SJSA1 (cell line): Measurements from ENCODE around the gene RBMX. TPM values are rescaled to one million over a fixed set of nuclear protein-coding genes. Genes with fewer than 3 reads are reported as not detected.
A peak's percentile ranks its signal among the peaks of the same experiment; 100 is the strongest.
"Not testable (repeated sequence)": the region's sequence is repeated elsewhere in the genome, so short reads cannot be mapped to it uniquely, and the experiment has no call there.

ENCODE experiments used
- DNase-seq, 2 experiments: peaks; one replicate each; pipeline ENCODE4 v3.0.0-alpha.2; 2015 to 2020; ENCODE audit warnings: low spot score in 2 of 2, low read depth in 1 of 2
- H3K27ac ChIP-seq: fragments of 250-450 bp; sonication (Bioruptor Pico); 2 replicates; pipeline ENCODE4 v1.5.1; 2020; ENCODE audit warnings: mild to moderate bottlenecking, moderate library complexity
- H3K27me3 ChIP-seq: fragments of 250-450 bp; sonication (Bioruptor Pico); replicated peaks from 2 replicates; pipeline ENCODE4 v1.5.1; 2020; ENCODE audit warnings: mild to moderate bottlenecking, moderate library complexity
- H3K36me3 ChIP-seq: fragments of 250-450 bp; sonication (Bioruptor Pico); 2 replicates; pipeline ENCODE4 v1.5.1; 2020; ENCODE audit warnings: mild to moderate bottlenecking
- H3K4me1 ChIP-seq: fragments of 250-450 bp; sonication (Bioruptor Pico); replicated peaks from 2 replicates; pipeline ENCODE4 v1.6.1; 2021; ENCODE audit warnings: mild to moderate bottlenecking
- H3K4me3 ChIP-seq: fragments of 250-450 bp; sonication (Bioruptor Pico); 2 replicates; pipeline ENCODE4 v1.5.1; 2020; ENCODE audit warnings: mild to moderate bottlenecking
- H3K9me3 ChIP-seq: fragments of 250-450 bp; sonication (Bioruptor Pico); replicated peaks from 2 replicates; pipeline ENCODE4 v1.5.1; 2020; ENCODE audit warnings: mild to moderate bottlenecking
- total RNA-seq: library from RNA; depleted of rRNA; stranded (reverse); fragments of >200 nt; shearing (Covaris generic); gene quantifications from 2 replicates; pipeline ENCODE4 v1.2.3, GENCODE V29; 2014; rRNA removed

The RBMX gene
- total RNA-seq: 393 and 472 TPM in 2 replicates

- no peaks in the 10 kb centered on the region for H3K27me3 ChIP-seq
- H3K27ac ChIP-seq: peak within 1 kb of the TSS; percentile 90
- peak within 1 kb of the TSS; percentile 68 for H3K4me3 ChIP-seq
- peaks cover 44% of the 10 kb centered on the region for H3K36me3 ChIP-seq
- peak; percentile 90 to 95 for DNase-seq
- 0 out of 2 replicates have a peak, but pooled peaks cover 3% of the 10 kb centered on the region for H3K4me1 ChIP-seq
- H3K9me3 ChIP-seq: no peaks in the 10 kb centered on the region
Observed at GRCh38 chrX:136880452-136881013, at the start of gene RBMX. Gene RBMX, minus strand, starts transcription at chrX:136880725. Its CDS starts 1,298 bp downstream, at chrX:136879427.

GRCh38 chrX:136921438-136921837 is 40.9 kb upstream of the RBMX start:
- not testable (repeated sequence) for H3K27me3 ChIP-seq, H3K4me3 ChIP-seq, H3K27ac ChIP-seq, DNase-seq, H3K4me1 ChIP-seq, H3K9me3 ChIP-seq, H3K36me3 ChIP-seq

GRCh38 chrX:136920001-136920400 is 39.5 kb upstream of the RBMX start:
- DNase-seq: no peak
- Histone ChIP-seq H3K36me3 (no peaks in the 10 kb centered on the region), H3K27me3 (no peaks in the 10 kb centered on the region), H3K9me3 (no peaks in the 10 kb centered on the region), H3K4me3 (no peak overlapping the region), H3K27ac (no peak overlapping the region), H3K4me1 (no peaks in the 10 kb centered on the region)

GRCh38 chrX:136916827-136917226 is 36.3 kb upstream of the RBMX start:
- Histone ChIP-seq H3K4me3 (no peak overlapping the region), H3K4me1 (no peaks in the 10 kb centered on the region), H3K27ac (no peak overlapping the region), H3K9me3 (no peaks in the 10 kb centered on the region), H3K27me3 (no peaks in the 10 kb centered on the region), H3K36me3 (no peaks in the 10 kb centered on the region)
- no peak for DNase-seq

- H3K4me1 ChIP-seq, H3K36me3 ChIP-seq, DNase-seq, H3K27me3 ChIP-seq, H3K27ac ChIP-seq, H3K4me3 ChIP-seq, H3K9me3 ChIP-seq: not testable (repeated sequence)
Observed at GRCh38 chrX:136911661-136912060, 31.1 kb upstream of the RBMX start.

- H3K4me3 ChIP-seq: no peak overlapping the region
- H3K9me3 ChIP-seq: no peaks in the 10 kb centered on the region
- H3K36me3 ChIP-seq: no peaks in the 10 kb centered on the region
- peaks cover 8% of the 10 kb centered on the region for H3K4me1 ChIP-seq
- H3K27me3 ChIP-seq: no peaks in the 10 kb centered on the region
- H3K27ac ChIP-seq: no peak overlapping the region
- DNase-seq: no peak
Observed at GRCh38 chrX:136911253-136911652, 30.7 kb upstream of the RBMX start.

- DNase-seq: no peak
- Histone ChIP-seq H3K4me1 (peaks cover 8% of the 10 kb centered on the region), H3K4me3 (peak overlapping the region; percentile 55), H3K27me3 (no peaks in the 10 kb centered on the region), H3K27ac (no peak overlapping the region), H3K36me3 (no peaks in the 10 kb centered on the region), H3K9me3 (no peaks in the 10 kb centered on the region)
Observed at GRCh38 chrX:136910565-136911035, 30.1 kb upstream of the RBMX start.

GRCh38 chrX:136909706-136910564 is 29.4 kb upstream of the RBMX start:
- Histone ChIP-seq H3K36me3 (no peaks in the 10 kb centered on the region), H3K4me3 (peak overlapping the region; percentile 55), H3K27me3 (no peaks in the 10 kb centered on the region), H3K27ac (peak overlapping the region; percentile 65), H3K4me1 (peaks cover 8% of the 10 kb centered on the region), H3K9me3 (no peaks in the 10 kb centered on the region)
- peak; percentile 88 for DNase-seq

- Histone ChIP-seq H3K36me3 (no peaks in the 10 kb centered on the region), H3K27me3 (no peaks in the 10 kb centered on the region), H3K4me1 (peaks cover 8% of the 10 kb centered on the region), H3K4me3 (peak overlapping the region; percentile 55), H3K27ac (peak overlapping the region; percentile 65), H3K9me3 (no peaks in the 10 kb centered on the region)
- DNase-seq: peak; percentile 72 to 75
Observed at GRCh38 chrX:136909119-136909705, 28.7 kb upstream of the RBMX start.

- Histone ChIP-seq H3K27me3 (no peaks in the 10 kb centered on the region), H3K36me3 (no peaks in the 10 kb centered on the region)
- DNase-seq: no peak
Observed at GRCh38 chrX:136907621-136908020, 27.1 kb upstream of the RBMX start.

GRCh38 chrX:136906921-136907510 is 26.5 kb upstream of the RBMX start:
- DNase-seq: no peak
- no peaks in the 10 kb centered on the region for H3K27me3 ChIP-seq

More at GRCh38 chrX:136907621-136908020, 27.1 kb upstream of the RBMX start:
- Histone ChIP-seq H3K27ac (no peak overlapping the region), H3K4me1 (peaks cover 8% of the 10 kb centered on the region), H3K4me3 (no peak overlapping the region), H3K9me3 (no peaks in the 10 kb centered on the region)

GRCh38 chrX:136904067-136904466 is 23.5 kb upstream of the RBMX start:
- H3K36me3 ChIP-seq, H3K27ac ChIP-seq, H3K4me1 ChIP-seq, DNase-seq, H3K4me3 ChIP-seq, H3K27me3 ChIP-seq, H3K9me3 ChIP-seq: not testable (repeated sequence)

More at GRCh38 chrX:136906921-136907510, 26.5 kb upstream of the RBMX start:
- no peak overlapping the region for H3K27ac ChIP-seq
- no peaks in the 10 kb centered on the region for H3K36me3 ChIP-seq
- H3K4me1 ChIP-seq: peaks cover 8% of the 10 kb centered on the region
- no peak overlapping the region for H3K4me3 ChIP-seq
- H3K9me3 ChIP-seq: no peaks in the 10 kb centered on the region

- H3K36me3 ChIP-seq, H3K9me3 ChIP-seq, DNase-seq, H3K4me1 ChIP-seq, H3K4me3 ChIP-seq, H3K27me3 ChIP-seq, H3K27ac ChIP-seq: not testable (repeated sequence)
Observed at GRCh38 chrX:136900071-136900470, 19.5 kb upstream of the RBMX start.

GRCh38 chrX:136899221-136899620 is 18.7 kb upstream of the RBMX start:
- Histone ChIP-seq H3K4me1 (no peaks in the 10 kb centered on the region), H3K9me3 (no peaks in the 10 kb centered on the region), H3K36me3 (no peaks in the 10 kb centered on the region), H3K4me3 (no peak overlapping the region), H3K27ac (no peak overlapping the region), H3K27me3 (no peaks in the 10 kb centered on the region)
- no peak for DNase-seq
